ENCODE data around the gene MFRP.
"Not testable (repeated sequence)": the region's sequence is repeated elsewhere in the genome, so short reads cannot be mapped to it uniquely, and the experiment has no call there.

MFRP gene

DNA sequence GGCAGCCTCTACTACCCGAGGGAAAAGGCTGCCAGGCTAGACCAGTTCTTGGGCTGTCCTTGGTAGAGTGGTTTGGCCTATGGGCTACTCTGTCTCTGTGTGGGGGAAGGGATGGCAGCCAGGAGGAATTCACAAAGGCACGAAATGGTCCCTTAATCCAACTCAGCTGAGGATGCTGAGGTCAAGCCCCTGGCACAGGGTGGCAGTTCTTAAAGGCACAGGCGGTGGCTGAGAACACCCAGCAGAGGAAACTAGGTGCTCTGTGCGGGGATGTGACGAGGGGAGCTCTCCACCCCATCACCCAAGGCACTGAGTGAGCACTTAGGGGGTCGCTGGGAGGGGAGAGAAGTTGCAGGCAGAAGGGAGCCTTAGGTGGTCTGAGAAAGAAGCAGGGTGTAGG lies at the start of gene MFRP:
TSS of gene MFRP (minus strand) at position 101 of the 400 bp plus-strand sequence. CDS start 192 bp downstream, outside the sequence.
- in situ Hi-C loops (cut with MboI; ENCODE audit: low sequenced_read_pairs) = no loop called here

DNA sequence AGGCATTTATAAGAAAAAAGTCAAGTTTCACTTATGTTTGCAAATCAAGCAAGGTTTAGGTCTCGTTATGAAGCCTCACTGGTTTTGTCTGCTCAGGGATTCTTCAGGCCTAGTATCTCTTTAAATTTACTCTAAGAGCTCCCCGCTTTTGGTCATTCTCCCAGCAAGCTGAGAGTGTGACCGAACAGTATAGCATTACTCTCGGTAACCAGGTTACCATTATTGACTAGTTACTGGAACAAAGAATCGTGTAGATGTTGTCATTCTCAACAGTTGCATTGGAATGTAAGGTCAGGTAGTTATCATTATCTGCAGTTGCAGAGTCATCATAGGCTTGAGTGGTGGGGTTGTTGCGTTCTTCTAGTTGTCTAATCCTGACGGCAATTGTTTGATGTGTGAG lies 44.8 kb upstream of the MFRP start:
- in situ Hi-C loops (cut with MboI; ENCODE audit: low sequenced_read_pairs) = no loop called here

DNA sequence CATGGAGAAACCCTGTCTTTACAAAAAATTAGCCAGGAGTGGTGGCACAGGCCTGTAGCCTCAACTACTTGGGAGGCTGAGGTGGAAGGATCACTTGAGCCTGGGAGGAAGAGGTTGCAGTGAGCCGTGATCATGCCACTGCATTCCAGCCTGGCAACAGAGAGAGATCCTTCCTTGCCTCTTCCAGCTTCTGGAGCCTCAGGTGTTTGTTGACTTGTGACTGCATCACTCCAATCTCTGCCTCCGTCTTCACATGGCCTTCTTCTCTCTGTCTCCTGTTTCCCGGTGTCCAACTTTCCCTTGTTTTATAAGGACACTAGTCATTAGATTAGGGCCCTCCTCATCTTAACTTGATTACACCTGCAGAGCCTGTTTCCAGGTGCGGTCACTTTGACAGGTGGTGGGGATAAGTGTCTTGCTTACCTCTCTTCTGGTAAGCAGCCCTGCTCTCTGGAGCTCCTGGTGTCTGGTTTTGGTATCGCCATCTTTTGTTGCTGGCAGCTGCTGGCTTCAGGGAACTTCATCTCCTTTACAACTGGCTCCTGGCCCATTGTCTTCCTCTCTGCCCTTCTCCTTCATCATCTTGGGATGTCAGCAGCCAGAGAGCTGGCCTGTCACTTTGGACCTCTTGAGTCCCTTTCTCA lies 43.2 kb upstream of the MFRP start:
- in situ Hi-C loops (cut with MboI; ENCODE audit: low sequenced_read_pairs) = no loop called here

DNA sequence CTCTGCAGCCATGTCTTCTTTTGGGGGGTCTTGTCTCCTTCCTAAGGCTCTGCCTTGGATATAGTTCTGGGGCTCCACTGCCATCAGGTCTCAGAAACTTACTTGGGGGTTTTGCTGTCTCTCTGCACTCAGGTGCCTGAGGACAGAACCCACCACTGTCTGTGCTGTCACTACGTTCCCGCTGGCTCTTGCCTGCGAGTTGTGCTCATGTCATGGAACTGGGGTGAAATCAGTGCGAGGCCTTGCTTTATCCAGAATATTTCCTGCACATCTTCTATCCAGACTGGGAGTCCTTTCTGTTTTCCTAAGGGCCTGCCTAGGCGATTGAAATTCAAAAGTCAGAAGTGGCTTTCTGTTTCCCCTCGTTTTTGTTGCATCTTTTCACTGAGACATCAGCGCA lies 41.6 kb upstream of the MFRP start:
- in situ Hi-C loops (cut with MboI; ENCODE audit: low sequenced_read_pairs) = no loop called here

DNA sequence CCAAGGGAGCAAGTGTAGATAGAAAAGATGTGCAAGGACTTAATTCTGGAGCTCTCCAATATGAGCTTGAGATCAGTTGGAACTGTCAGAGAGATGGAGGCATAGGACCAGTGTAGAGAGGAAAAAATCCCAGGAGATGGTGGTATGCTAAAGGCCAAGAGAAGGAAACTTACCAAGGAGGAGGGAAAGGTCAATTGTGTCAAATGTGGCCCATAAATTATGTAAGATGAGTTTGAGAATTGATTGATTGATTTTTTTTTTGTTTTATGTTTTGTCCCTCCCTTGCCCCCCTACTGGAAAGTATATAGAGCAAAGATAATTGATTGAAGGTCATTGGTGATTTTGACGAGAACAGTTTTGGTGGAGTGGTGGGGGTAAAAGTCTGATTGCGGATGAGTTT lies 37.8 kb upstream of the MFRP start:
- in situ Hi-C loops (cut with MboI; ENCODE audit: low sequenced_read_pairs) = no loop called here

DNA sequence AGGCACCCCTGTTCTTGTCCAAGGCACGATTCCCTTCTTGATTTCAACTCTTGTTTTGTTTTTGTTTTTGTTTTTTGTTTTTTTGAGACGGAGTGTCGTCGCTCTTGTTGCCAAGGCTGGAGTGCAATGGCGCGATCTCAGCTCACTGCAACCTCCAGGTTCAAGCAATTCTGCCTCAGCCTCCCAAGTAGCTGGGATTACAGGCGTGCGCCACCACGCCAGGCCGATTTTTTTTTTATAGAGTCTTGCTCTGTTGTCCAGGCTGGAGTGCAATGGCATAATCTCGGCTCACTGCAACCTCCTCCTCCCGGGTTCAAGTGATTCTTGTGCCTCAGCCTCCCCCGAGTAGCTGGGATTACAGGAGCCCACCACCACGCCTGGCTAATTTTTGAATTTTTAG lies 36.0 kb upstream of the MFRP start:
- in situ Hi-C loops (cut with MboI; ENCODE audit: low sequenced_read_pairs) = not testable (repeated sequence)

DNA sequence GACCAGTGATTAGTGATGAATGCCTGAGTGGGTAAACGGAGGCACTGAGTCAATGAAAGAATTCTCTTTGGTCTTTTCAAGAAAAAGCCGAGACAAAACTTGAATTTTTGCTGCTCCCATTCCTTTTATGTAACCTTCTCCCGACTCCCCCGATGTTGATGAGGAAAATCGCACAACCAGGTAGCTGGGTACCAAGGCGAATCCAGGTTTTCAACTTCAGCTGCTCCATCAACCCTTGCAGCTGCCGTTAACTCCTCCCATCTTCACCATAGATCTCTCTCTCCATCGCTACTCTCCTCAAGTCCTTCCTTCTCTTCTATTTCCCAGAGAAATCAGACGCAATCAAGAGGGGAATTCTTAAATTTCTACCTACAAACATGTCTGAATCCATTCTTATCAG lies 35.6 kb upstream of the MFRP start:
- in situ Hi-C loops (cut with MboI; ENCODE audit: low sequenced_read_pairs) = no loop called here

DNA sequence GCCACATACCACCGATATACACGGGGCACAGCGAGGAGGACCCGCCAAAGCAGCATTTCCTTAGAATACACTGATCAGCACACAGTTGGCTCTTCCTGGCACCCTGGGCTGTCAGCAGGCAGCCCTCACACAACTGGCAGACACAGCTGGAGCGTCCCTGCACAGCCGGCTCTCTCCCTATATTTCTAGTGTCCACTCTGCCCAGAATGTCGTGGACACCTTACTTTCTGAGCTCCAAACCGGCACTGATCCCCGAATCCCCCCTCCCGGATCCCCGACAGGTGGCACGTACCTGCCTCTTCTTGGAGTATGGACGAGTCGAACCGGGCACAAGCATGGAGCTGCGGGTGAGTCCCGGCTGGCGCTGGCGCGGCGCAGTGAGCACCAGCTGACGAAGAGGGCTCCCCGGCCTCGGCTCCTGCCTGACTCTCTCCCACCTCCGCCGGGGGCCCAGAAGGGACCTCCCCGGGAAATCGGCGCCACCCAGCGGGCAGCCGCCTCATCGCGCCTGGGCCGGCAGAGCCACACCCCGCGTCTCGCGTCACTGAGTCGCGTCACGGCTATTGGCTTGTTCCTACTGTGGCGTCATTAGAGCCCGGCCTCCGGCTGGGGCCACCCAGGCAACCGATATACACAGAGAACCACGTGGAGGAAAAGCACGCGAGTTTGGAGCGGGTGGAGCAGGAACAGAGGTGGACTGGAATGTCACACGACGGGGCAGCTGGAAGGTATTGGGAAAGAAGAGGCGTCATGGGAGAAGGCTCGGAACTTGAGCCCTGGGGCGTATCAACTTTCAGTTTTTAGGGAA lies 34.9 kb upstream of the MFRP start, which contains the start of gene USP2:
TSS of gene USP2 (minus strand) at position 510 of the 808 bp plus-strand sequence. CDS start 8,210 bp downstream, outside the sequence.
- in situ Hi-C loops (cut with MboI; ENCODE audit: low sequenced_read_pairs) = no loop called here

DNA sequence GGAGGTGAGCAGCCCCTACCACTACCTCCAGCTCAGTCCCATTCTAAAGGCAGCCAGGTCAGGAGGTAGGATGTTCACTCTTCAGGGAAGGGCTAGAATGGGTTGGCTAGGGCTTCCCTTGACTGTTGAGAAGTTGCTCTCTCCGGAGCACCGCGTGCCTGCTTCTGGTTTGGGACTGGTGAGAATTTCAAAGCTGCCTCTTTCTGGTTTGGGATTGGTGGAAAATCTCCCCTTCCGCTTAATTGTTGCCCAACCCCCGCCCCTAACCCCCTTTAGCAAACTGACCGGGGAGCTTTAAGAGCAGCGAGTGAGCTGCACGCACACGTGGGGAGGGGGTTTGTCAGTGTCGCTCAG lies 34.3 kb upstream of the MFRP start:
- in situ Hi-C loops (cut with MboI; ENCODE audit: low sequenced_read_pairs) = no loop called here

DNA sequence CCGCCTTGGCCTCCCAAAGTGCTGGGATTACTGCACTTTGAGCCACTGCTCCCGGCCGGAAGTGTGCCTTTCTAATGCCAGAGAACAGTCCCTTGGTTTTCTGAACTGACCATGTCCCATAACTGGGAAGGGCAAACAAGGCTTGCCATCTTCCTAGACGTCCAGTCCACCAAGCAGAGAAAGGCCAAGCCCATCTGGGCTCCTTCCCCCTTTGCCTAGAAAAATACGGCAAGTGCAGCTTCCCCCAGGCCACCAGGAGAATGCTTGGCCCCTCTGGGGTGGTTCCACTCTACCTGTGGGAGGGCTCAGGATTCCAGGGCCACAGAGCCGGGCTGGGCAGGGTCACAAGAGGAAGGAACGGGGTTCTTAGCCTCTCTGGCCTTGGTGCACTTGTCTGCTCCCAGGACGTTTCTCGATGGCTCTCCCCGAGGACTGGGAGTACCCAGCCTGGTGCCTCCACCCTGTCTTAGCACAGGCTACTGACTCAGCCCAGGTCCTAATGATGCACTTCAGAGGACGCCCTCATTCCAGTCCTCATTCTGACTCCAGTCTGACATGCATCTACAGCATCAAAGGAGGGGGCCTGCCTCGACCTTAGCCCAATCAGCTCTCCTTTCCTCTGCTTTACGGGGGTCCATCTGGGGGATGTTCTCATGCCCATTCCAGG lies 33.8 kb upstream of the MFRP start:
- in situ Hi-C loops (cut with MboI; ENCODE audit: low sequenced_read_pairs) = no loop called here

DNA sequence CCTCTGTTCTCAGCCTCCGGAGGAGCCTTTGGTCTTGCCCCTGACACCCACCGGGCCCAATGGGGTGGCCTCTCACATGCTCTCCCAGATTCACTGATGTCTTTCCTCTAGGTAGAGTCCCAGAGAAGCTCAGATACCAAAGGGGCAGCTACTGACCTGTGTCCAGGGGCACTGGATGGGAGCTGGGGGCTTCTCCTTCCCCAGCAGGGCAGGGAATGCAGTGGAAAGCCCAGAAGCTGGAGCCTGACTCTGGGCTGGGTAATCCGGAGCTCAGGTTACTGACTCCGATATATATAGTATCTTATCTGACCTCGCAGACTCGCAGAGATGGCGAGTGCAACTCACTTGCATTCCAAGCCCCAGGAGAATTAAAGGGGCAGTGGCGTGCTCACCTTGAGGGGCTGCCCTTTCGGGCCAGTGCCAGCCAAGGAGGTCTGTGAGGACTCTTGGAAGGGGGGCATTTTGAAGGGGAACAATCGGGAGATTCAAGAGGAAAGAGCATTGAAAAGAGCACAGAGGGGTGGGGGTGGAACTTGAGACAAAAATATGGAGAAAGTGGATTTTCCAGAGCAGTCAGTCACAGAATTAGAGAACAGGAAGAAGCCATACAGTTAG lies 32.5 kb upstream of the MFRP start:
- in situ Hi-C loops (cut with MboI; ENCODE audit: low sequenced_read_pairs) = no loop called here

DNA sequence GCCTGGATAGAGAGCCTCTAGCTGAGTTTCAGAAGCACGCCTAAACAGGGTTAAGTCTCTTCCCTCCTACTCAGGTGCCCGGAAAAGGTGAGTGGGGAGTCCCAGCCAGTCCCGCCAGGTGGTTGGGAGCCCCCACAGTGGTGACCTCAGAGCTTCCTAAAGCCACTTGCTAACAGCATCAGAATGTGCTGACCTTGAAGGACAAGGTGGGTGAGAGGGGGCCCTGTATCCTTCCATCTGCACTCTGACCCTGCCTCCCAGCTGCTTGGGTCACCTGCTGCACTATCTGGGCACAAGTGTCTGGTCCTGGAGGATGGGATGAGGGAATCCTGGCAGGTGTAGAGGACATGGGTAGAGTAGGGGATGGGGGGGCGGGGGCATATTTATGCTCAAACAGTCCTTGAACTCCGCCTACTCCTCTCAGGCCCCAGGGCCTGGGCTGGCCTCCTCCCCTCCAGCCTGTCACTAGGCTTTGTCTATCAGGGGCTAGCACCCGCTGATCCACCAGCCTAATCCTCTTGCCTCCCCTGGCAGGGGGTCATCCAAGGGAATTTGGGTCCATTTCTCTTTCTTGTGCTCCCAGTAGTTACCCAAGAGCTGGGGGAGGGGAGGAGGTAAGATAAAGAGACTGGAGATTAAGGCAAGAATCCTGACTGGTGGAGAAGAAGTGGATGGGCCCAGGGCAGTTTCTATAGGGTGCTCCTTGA lies 31.6 kb upstream of the MFRP start:
- in situ Hi-C loops (cut with MboI; ENCODE audit: low sequenced_read_pairs) = no loop called here

DNA sequence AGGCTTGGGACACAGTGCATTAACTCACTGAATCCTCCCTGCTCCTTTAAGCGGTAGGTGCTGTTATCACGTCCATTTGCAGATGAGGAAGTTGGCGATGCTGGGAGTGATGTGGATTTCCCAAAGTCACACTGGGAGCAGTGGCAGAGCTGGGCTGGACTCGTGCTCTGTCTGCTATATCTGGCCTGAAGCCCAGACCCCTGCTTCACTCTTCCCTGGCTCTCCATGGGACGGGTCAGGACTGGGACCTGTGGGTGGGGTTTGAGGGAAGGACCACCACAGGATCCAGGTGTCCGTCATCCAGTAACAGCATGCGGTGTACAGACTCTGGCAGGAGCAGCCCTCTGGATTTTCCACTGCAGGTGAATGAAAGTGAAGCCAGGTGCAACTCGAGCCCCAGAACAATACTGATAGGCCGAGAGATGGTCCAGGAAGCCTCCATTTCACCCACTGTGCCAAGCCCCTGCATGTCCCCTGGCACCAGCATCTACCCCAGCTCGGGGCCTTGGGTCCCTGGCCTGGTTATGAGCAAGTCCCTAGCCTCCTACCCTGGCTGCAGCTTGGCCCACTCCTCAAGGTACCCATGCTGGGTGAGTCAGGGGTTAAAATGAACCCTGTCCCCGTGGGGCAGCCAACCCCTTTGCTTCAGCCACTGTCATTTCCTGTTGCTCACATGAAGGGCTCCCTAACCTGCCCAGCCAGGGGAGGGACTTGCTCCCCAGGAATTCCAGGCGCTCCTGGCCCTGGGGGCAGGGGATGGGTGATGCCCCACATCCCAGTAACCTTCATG lies 30.8 kb upstream of the MFRP start:
- in situ Hi-C loops (cut with MboI; ENCODE audit: low sequenced_read_pairs) = no loop called here

DNA sequence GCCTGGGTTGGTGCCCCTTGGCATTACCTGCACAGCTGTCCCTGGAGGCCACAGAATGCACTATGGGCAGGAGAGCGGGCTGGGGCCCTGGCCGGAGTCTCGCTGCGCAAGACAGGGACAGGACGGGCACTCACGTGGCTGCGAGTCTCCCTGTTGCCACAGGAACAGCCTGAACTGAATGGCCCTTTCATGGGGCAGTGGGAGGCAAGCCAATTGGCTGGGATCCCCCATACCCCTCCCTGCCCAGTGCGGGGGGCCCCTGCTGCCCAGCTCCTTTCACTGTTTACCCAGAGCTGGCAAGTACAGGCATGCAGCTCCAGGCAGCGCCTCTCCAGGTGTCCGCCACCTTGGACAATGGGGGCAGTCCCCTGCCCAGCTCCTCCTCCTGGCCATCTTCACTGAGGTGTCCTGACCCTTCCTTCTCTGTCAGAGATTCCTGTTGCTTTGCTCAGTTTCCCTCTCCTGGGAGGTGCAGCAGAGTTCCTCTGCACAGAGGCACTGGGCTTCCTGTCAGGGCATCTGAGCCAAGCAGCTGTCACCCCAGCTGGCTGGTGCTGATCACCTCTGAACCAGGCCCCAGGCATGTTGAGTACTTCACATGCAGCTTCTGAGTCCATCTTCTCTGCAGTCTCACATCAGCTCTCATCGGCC lies 29.8 kb upstream of the MFRP start:
- in situ Hi-C loops (cut with MboI; ENCODE audit: low sequenced_read_pairs) = no loop called here

DNA sequence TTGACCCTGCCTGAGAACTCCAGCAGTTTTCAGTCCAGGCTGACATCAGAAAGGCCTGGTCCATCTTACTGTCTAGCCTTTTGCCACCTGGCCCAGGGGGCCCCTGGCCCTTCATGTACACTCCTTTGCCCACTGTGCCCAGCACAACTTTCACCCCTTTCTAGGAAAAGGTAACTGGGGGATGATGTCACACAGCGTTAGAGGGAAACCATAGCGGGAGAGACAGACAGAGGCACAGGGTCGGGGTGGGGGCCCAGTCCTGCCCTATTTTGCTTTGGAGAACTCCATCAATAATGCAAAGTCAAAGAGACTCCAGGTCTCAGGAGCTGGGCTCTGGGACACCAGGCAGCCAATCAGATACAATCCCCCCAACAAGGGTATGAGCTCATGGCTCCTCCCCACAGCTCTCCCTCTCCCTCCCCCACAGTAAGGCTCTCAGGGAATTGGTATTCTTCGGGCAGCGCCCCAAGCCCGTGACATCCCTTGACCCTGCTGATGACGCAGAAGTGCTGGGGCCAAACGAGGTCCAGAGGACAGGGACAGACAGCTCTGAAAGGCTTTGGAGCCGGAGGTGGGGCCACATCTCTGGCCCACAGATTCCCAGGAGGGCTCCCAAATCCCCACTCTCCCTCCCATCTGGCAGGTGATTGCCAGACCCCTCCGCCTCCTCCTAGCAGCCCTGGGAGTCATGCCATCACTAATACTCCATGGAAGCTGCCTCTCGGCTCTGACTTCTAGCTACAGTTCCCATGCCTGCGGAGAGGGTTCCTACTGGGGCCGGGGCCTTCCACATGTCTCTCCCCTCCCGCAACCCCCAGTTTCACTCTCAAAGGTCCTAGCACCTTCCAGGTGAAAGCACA lies 29.1 kb upstream of the MFRP start:
- in situ Hi-C loops (cut with MboI; ENCODE audit: low sequenced_read_pairs) = no loop called here

DNA sequence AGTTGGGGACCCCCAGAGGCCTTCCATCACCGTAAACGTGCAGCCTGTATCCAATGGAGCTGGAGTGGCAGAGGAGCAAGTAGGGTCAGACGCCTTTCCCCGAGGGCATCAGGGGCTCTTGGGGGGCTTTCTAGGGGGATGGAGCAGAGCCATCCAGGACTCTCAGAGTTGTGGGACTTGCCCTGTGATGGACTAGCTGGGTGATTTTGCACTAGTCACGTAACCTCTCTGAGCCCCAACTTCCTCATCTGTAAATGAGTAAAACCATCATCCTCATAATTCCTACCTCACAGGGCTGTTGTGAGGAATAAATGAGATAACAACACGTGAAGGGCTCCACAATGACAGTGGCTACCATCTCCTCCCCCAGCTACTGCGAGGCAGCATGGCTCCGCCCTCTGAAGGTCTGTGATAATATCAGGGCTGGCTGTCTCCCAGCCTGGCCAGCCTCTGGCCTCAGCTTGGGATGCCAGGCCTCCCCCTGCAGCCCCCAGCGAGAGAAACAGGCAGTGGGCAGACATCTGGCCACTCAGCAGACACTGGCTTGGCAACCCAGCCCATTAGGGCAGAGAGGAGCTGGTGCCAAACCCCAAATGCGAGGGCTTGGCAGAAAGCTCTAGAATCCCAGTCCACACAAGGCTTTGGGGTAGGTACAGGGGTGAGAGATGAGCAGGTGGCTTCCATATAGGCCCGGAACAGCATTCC lies 28.3 kb upstream of the MFRP start:
- in situ Hi-C loops (cut with MboI; ENCODE audit: low sequenced_read_pairs) = no loop called here

DNA sequence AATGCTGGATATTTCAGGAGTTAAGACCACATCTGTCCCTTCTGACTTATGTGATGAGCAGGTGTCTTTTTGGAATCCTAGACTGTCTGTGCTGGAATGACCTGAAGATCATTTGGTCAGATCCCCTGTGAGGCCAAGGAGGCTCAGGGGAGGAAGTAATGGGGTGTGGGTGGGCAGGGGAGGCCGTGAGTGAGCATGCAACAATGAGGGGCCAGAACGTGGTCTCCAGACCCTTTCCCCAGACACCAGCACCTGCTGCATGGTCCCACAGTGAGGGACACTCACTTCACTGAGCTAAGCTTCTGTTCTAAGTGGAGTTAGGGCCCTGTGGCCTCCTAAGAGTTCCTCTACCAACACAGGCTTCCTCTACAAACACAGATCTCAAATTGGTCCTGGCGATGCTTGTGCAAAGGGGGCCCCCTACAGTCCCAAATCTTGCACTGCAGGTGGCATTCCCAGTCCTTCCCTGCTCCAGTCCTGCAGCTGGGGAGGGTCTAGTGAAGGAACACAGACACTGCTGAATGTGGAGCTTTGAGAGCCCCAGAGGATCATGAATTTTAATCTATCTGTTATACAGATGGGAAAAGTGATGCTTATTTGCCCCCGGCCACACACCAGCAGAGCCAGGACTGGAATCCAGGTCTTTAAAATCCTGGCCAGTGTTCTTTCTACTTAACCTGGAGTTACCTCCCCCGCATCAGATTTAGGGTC lies 27.6 kb upstream of the MFRP start:
- in situ Hi-C loops (cut with MboI; ENCODE audit: low sequenced_read_pairs) = no loop called here
